IPS-15b (cell line): ENCODE results near the gene CDKN2AIP.
"Not testable (repeated sequence)": the region's sequence is repeated elsewhere in the genome, so short reads cannot be mapped to it uniquely, and the experiment has no call there.

Experiments
- H3K27me3 ChIP-seq: one replicate; pipeline ENCODE4 v1.6.1; 2013; ENCODE audit warnings: low read length; ENCODE audit not compliant: control insufficient read depth, insufficient read depth
- H3K36me3 ChIP-seq: one replicate; pipeline ENCODE4 v1.6.1; 2013; ENCODE audit warnings: low read length; ENCODE audit not compliant: control insufficient read depth, insufficient read depth
- H3K4me1 ChIP-seq: one replicate; pipeline ENCODE4 v1.6.1; 2013; ENCODE audit warnings: mild to moderate bottlenecking, low read length; ENCODE audit not compliant: control insufficient read depth, insufficient read depth
- H3K4me3 ChIP-seq: one replicate; pipeline ENCODE4 v1.5.1; 2013; ENCODE audit warnings: low read depth, low read length
- H3K9ac ChIP-seq: one replicate; pipeline ENCODE4 v1.6.1; 2013; ENCODE audit warnings: low read depth, mild to moderate bottlenecking, low read length
- H3K9me3 ChIP-seq: one replicate; pipeline ENCODE4 v1.6.1; 2013; ENCODE audit warnings: mild to moderate bottlenecking, low read length; ENCODE audit not compliant: control insufficient read depth, insufficient read depth

CDKN2AIP gene

DNA sequence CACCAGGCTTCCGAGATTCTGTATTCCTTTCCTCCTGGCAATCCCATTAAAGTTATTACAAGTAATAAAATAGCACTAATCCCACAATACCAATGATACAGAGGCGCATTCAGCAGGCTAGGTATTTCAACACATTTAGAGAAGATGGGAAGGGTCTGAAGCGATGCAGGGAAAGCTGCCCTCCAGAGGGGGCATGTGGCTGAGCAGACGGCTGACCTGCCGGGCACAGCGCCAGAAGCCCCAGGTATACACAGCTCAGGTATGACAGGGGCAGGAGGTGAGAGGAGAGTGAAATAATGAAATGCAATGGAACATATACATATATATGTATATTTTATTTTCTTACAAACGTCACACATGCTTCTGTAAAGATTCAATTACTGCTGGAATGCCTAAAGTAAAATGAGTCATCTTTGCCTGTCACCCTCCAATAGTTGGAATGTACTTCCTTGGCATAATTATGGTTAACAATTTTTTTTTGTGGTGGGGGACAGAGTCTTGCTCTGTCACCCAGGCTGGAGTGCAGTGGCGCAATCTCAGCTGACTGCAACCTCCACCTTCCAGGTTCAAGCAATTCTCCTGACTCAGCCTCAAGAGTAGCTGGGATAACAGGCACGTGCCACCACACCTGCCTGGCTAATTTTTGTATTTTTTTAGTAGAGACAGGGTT lies 21.3 kb upstream of the CDKN2AIP start:
- no peaks in the 10 kb centered on the region for H3K36me3 ChIP-seq
- no peak overlapping the region for H3K4me3 ChIP-seq
- H3K9me3 ChIP-seq, result no peaks in the 10 kb centered on the region
- H3K4me1 ChIP-seq, result no peaks in the 10 kb centered on the region
- no peak overlapping the region for H3K9ac ChIP-seq
- H3K27me3 ChIP-seq, result no peaks in the 10 kb centered on the region

- Histone ChIP-seq H3K4me1 (no peaks in the 10 kb centered on the region), H3K4me3 (no peak overlapping the region), H3K36me3 (no peaks in the 10 kb centered on the region), H3K9ac (no peak overlapping the region), H3K9me3 (no peaks in the 10 kb centered on the region), H3K27me3 (no peaks in the 10 kb centered on the region)
Measured at GRCh38 chr4:183424109-183424744, 20.2 kb upstream of the CDKN2AIP start.

- peaks cover 5% of the 10 kb centered on the region for H3K4me1 ChIP-seq
- H3K27me3 ChIP-seq, result no peaks in the 10 kb centered on the region
- no peaks in the 10 kb centered on the region for H3K36me3 ChIP-seq
- no peak overlapping the region for H3K4me3 ChIP-seq
- H3K9me3 ChIP-seq, result no peaks in the 10 kb centered on the region
- no peak overlapping the region for H3K9ac ChIP-seq
Measured at GRCh38 chr4:183426507-183426906, 17.9 kb upstream of the CDKN2AIP start.

DNA sequence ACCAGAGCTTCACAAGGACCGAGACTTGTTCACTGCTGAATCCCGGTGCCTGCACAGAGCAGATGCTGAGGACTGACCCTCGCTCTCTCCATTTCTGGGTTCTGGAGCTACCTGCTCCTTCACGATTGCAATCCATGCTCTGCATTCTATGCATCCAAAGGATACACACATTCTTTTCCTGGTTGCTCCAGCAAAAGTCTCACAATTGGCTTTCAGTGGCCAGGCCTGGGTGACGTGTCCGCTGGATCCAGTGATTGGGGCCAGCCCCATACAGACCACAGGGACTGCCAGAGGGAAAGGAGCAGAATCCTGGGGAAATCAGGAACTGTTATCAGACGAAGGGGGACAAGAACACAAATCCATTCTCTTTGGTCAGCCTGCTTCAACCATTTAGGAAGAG lies 14.9 kb upstream of the CDKN2AIP start:
- H3K36me3 ChIP-seq, result no peaks in the 10 kb centered on the region
- no peaks in the 10 kb centered on the region for H3K27me3 ChIP-seq
- H3K4me1 ChIP-seq, result peaks cover 5% of the 10 kb centered on the region
- H3K4me3 ChIP-seq, result no peak overlapping the region
- no peaks in the 10 kb centered on the region for H3K9me3 ChIP-seq
- no peak overlapping the region for H3K9ac ChIP-seq

DNA sequence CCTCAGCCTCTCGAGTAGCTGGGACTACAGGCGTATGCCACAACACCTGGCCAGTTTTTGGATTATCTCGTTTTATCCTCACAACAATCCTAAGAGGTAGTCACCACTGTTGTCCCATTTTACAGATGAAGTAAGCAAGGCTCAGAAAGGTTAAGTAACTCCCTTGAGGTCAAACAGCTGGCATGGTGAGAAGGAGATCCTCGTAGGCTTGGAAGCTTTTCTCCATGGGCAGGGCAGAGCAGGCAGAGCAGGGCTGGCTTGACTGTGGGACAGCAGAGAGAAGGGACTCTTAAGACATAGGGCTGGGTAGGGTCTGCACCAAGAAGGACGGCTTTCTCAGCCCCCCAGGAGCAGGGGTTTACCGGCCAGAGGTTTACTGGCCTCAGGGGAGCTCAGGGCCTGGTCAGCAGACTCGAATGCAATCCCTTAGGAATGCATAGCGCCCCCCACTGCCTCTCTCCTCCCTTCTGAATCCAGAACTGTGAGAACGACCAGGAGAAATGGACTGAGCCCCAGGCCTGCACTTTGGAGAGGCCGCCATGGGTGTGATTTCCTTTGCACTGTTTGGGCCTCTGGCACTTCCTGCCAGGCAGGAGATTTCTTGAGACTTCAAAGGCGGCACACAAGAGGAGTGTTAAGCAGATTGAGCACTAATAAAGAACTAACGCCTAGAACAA lies 14.0 kb upstream of the CDKN2AIP start:
- no peak overlapping the region for H3K4me3 ChIP-seq
- H3K9ac ChIP-seq, result no peak overlapping the region
- H3K27me3 ChIP-seq, result no peaks in the 10 kb centered on the region
- H3K9me3 ChIP-seq, result no peaks in the 10 kb centered on the region
- H3K36me3 ChIP-seq, result no peaks in the 10 kb centered on the region
- H3K4me1 ChIP-seq, result peaks cover 5% of the 10 kb centered on the region

DNA sequence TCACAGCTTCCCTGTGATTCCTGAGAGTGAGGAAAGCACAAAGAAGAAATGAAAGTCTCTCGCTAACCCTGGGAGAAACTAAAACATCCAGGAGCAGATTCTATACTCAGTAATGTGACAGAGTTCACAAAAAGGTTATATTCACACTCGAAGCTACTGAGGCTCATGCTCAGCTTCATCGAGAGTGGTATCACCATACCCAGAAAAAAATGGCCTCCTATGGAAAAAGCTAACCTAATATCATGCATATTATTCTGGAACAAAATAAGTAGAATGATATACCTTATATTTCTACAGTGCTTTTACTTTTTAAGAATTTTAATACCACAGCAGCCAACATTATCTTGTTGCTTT lies 13.5 kb upstream of the CDKN2AIP start:
- no peaks in the 10 kb centered on the region for H3K36me3 ChIP-seq
- no peak overlapping the region for H3K9ac ChIP-seq
- H3K9me3 ChIP-seq, result no peaks in the 10 kb centered on the region
- H3K27me3 ChIP-seq, result no peaks in the 10 kb centered on the region
- H3K4me3 ChIP-seq, result no peak overlapping the region
- peaks cover 5% of the 10 kb centered on the region for H3K4me1 ChIP-seq

DNA sequence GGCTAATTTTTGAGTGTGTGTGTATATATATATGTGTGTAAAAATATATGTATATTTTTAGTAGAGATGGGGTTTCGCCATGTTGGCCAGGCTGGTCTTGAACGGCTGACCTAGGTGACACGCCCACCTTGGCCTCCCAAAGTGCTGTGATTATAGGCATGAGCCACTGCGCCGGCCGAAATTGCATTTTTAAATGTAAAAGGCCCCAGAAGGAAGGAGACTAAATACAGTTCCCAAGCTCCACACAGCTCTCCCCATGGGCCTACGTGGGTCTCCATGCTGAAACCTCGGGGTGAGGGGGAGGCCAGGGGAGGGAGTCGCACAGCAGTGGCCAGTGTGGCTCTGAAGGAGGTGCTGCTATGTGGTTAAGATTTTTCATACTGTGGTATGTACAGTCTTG lies 12.8 kb upstream of the CDKN2AIP start:
- Histone ChIP-seq H3K9ac (no peak overlapping the region), H3K36me3 (no peaks in the 10 kb centered on the region), H3K27me3 (no peaks in the 10 kb centered on the region), H3K9me3 (no peaks in the 10 kb centered on the region), H3K4me1 (peaks cover 9% of the 10 kb centered on the region), H3K4me3 (no peak overlapping the region)

- not testable (repeated sequence) for H3K36me3 ChIP-seq, H3K9ac ChIP-seq, H3K9me3 ChIP-seq, H3K27me3 ChIP-seq, H3K4me3 ChIP-seq, H3K4me1 ChIP-seq
Measured at GRCh38 chr4:183433183-183433582, 11.3 kb upstream of the CDKN2AIP start.

GRCh38 chr4:183434264-183434663 lies 10.2 kb upstream of the CDKN2AIP start:
- Histone ChIP-seq H3K9me3 (no peaks in the 10 kb centered on the region), H3K36me3 (no peaks in the 10 kb centered on the region), H3K4me1 (peaks cover 10% of the 10 kb centered on the region), H3K4me3 (no peak overlapping the region), H3K9ac (no peak overlapping the region), H3K27me3 (no peaks in the 10 kb centered on the region)

- H3K4me3 ChIP-seq, result no peak overlapping the region
- H3K9me3 ChIP-seq, result no peaks in the 10 kb centered on the region
- no peaks in the 10 kb centered on the region for H3K27me3 ChIP-seq
- H3K4me1 ChIP-seq, result peaks cover 10% of the 10 kb centered on the region
- no peaks in the 10 kb centered on the region for H3K36me3 ChIP-seq
- no peak overlapping the region for H3K9ac ChIP-seq
Measured at GRCh38 chr4:183434666-183435190, 9.7 kb upstream of the CDKN2AIP start.

GRCh38 chr4:183435803-183436202 lies 8.6 kb upstream of the CDKN2AIP start:
- H3K9me3 ChIP-seq, result no peaks in the 10 kb centered on the region
- H3K4me3 ChIP-seq, result no peak overlapping the region
- no peak overlapping the region for H3K9ac ChIP-seq
- H3K4me1 ChIP-seq, result peaks cover 7% of the 10 kb centered on the region
- no peaks in the 10 kb centered on the region for H3K27me3 ChIP-seq
- no peaks in the 10 kb centered on the region for H3K36me3 ChIP-seq

DNA sequence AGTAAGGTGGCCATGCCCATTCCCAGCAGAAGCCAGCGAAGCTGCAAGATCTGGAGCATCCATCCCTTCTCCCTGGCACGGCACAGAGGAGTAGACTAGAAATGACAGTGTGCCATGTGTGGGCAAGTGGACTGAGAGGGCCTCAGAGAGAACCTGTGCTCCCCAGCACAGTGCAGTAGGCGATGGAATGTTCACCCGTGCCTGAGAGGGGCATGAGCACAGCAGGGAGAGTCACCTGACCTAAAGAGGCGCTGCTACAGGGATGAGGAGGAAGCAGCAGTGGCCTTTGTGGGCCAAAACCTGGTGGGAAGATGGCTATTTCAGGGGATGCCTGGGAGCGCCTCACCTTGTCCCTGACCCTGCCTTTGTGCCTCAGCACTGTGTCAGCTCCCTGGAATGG lies 8.0 kb upstream of the CDKN2AIP start:
- no peak overlapping the region for H3K9ac ChIP-seq
- no peaks in the 10 kb centered on the region for H3K9me3 ChIP-seq
- H3K36me3 ChIP-seq, result no peaks in the 10 kb centered on the region
- H3K4me3 ChIP-seq, result no peak overlapping the region
- H3K4me1 ChIP-seq, result peaks cover 5% of the 10 kb centered on the region
- no peaks in the 10 kb centered on the region for H3K27me3 ChIP-seq
